Medulla oblongata (tissue), 1 donor: Measurements from ENCODE around the gene DNASE1L2.

ENCODE experiments used
- DNase-seq: peaks from one replicate; pipeline ENCODE4 v3.0.0-alpha.2; 2015; ENCODE audit errors: extremely low spot score

DNASE1L2 gene, protein sequence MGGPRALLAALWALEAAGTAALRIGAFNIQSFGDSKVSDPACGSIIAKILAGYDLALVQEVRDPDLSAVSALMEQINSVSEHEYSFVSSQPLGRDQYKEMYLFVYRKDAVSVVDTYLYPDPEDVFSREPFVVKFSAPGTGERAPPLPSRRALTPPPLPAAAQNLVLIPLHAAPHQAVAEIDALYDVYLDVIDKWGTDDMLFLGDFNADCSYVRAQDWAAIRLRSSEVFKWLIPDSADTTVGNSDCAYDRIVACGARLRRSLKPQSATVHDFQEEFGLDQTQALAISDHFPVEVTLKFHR

GRCh38 chr16:2236337-2237101, at the start of gene DNASE1L2:
Gene DNASE1L2 (plus strand): TSS chr16:2236444. CDS start chr16:2236817, 373 bp downstream.
- DNase-seq: no peak

- no peak for DNase-seq
These were observed 49.7 kb upstream of the DNASE1L2 start for GRCh38 chr16:2186505-2186904.

DNA sequence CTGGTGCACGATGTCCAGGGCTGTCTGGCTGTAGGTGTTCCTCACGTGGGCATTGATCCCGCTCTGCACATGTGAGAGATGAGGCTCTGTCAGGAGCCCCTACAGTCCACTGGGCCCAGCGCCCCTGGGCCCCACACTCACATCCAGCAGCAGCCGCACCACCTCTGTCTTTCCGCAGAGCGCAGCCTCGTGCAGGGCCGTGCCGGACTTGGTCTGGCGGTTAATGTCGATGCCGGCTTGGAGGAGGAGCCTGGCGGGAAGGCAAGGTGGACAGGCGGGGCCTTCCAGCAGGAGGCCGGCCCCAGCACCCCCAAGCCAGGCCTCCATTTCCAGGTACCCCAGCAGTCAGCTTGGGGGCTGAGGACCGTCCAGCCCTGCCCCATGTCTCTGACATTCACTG, 49.0 kb upstream of the DNASE1L2 start:
- DNase-seq: no peak

GRCh38 chr16:2188395-2188794, 47.8 kb upstream of the DNASE1L2 start:
- no peak for DNase-seq

GRCh38 chr16:2189252-2189893, 46.9 kb upstream of the DNASE1L2 start:
- DNase-seq: no peak

- DNase-seq: no peak
These were observed 46.1 kb upstream of the DNASE1L2 start for GRCh38 chr16:2190002-2190658.

DNA sequence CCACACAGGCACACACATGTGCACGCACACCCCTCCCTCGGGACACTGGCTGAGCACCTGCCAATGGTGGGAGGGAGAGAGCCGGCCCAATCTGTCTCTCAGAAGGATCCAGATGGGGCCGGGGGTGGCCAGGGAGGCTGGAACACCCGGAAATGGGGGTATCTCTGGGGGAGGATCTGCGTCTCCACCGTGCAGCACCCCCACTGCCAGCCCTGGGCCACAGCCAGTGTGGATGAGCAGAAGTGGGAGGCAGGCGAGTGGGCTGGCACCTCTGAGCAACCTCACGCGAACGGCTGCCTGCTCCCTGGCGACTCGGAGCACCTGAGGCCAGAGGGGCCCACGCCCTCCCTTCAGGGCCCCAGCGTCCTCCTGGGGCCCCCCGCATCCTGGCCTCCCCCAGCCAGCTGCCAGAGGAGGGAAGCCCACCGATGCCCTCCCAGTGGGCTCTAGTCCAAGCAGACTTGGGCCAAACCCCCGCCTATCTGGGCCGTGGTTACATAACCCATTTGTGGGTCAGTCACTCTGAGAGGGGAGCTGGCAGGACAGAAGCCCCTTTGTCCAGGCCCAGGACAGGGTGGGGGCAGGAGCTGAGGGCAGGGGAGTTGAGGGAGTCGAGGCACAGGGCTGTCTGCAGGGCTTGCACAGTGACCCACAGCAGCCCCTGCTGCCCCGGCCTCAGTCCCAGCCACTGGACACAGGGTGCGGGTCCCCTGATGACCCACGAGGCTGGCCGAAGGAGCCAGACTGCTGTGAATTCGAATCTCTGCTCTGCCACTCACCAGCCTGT, 45.4 kb upstream of the DNASE1L2 start:
- peak; percentile 48 for DNase-seq

DNA sequence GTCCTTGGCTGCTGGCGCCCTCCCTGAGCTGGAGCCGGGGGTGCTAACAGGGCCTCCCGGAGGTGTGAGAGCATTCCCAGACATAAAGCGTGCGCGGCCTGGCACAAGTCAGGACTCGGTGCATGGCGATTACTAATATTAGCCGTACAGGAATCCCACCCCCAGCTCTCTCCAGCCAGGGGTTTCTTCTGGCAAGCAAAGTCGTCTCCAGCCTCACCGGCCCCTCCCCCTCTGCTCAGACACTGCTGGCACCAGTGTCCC, 44.9 kb upstream of the DNASE1L2 start:
- DNase-seq: no peak

GRCh38 chr16:2194166-2194834, 41.9 kb upstream of the DNASE1L2 start:
- DNase-seq: no peak

DNA sequence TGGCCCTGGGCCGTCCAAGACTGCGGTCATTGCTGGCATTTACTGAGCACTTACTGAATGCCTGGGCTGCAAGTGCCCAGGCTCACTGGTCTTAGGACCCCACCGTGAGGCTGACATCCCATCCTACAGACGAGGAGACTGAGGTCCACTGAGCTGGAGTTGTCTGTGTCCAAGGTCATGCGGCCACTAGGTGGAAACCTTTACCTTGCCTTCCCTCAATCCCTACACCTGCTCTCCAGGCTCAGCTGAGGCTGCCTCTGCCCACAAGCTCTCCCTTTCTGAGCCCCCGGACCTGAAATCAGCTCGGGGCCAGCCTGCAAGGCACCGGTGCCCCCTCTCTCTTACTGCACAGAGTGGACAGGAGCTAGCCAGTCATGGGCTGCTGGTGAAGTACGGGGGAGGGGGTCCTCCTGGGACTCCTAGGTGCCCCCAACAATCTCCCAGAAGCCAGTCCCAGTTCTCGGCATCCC, 41.4 kb upstream of the DNASE1L2 start:
- DNase-seq: no peak

- no peak for DNase-seq
These were observed 40.7 kb upstream of the DNASE1L2 start for GRCh38 chr16:2195322-2196161.

DNA sequence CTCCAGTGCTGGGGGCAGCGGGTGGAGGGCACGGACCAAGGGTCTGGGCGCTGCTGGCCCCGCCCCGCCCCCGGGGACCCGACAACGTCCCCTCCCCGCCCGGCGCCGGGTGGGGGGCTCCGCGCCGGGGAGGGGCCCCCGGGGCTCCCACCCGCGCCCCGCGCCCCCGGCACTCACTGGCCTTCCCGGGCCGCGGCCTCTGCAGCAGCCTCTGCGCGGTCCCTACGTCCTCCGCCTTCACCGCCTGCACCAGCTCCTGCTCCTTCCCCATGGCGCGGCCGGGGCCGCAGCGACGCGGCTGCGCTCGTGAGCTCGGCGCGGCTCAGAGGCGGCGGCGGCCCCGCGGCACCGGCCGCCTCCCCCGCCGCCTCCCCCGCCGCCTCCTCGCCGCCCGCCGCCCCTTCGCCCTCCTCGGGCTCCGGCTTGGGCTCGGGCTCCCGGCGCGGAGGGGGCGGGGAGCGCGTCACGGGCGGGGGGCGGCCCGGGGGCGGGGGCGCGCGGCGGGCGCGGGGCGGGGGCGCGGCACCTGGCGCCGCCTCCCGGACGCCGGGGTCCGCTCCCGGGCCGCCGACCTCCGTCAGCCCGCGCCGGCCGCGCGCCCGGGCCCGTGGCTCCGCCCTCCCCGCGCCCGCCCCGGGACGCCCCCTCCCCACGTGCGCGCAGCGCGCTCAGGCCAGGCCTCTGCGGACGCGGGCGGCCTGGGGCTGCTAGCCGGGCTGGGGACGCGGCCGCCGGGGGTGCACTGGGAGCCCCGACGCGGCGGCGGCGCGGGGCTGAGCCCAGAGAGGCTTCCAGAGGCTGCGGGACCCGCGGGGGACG, 39.9 kb upstream of the DNASE1L2 start, which contains the start of gene CASKIN1:
CASKIN1 (minus strand) TSS at position 444 of the 819 bp plus-strand sequence; CDS start at position 271, 173 bp downstream.
- DNase-seq: no peak

DNA sequence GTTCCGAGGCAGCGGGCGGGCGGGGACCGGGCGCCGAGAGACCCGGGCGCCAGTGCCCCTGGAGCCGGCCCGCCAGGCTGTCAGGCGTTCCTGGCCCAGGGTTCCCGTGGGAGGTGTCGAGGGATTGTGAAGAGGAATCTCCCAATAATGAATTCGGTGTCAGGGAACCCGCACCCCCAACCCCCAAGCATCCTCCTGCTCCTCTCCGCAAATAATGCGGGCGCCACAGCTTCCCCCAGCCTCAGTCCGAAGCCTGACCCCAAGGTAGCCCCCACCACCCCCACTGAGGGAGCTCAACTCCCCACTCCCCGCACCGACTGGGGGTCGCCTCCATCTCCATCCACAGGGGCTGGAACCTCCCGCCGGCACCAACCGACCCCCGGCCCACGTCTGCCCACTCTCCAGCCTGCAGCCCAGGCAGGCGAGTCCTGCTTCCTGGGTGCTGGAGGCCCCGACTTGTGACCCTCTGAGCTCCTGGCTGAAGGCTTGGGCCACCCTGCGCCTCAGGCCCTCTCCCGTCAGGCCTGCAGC, 39.2 kb upstream of the DNASE1L2 start:
- DNase-seq: no peak

DNA sequence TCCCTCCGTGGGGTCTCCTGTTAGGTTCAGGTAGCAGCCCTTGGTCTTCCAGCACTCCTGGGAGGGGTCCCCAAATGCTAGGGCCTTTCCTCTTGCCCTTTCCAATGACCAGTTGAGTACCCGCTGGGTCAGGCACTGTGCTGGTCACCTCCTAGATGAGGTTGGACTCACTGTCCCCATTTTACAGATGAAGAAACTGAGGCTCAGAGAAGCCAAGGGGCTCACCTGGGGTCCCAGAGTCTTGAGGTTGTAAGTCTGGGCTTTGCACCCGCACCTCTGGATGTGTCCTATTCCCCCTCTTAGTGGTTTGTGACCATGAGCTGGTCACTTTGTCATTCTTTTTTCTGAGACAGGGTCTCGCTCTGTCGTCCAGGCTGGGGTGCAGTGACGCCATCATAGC, 38.5 kb upstream of the DNASE1L2 start:
- DNase-seq: no peak

GRCh38 chr16:2198283-2198682, 38.0 kb upstream of the DNASE1L2 start:
- DNase-seq: no peak

DNA sequence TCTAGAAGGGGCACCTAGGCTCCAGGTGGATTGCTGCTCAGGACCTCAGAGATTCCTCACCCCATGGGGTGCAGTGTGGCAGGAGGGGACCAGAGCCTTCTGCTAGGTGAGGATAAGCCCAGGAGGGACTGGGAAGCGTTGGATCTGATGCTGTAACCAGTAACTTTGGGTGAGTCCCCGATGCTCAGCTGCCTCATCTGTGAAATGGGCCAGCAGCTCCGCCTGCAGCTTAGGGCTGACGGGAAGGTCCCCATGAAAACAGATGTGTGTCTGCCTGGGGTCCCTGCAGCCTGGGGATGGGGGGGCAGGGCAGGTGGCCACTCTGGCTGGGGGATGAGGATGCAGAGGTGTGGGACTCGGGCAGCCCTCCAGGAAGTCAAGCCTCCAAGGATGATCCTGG, 37.1 kb upstream of the DNASE1L2 start:
- no peak for DNase-seq

- DNase-seq: no peak
These were observed 36.6 kb upstream of the DNASE1L2 start for GRCh38 chr16:2199621-2200139.

DNA sequence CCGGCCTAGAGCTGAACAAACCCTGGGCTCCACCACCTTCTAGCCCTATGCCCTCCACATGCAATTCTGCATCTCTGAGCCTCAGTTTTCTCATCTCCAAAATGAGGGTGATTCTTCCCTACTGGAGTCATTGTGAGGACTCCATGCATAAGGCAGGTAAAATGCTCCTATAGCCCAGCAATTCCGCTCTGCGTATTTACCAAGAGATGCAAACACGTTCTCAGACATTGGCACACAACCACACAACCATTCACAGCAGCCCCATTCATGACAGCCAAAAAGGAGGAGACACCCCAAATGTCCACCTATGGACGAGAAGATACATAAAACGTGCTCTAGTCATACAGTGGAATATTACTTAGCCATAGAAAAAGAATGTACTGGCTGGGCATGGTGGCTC, 35.9 kb upstream of the DNASE1L2 start:
- no peak for DNase-seq
